Esophagus muscularis mucosa (tissue), 4 donors: ENCODE data around the gene KCNAB2. TPM values are rescaled to one million over a fixed set of nuclear protein-coding genes. Genes with fewer than 3 reads are reported as not detected.

Experiments
- DNase-seq: peaks from one replicate; pipeline ENCODE4 v3.0.0-alpha.2; 2017; ENCODE audit errors: extremely low spot score
- H3K27ac ChIP-seq, 4 donors: fragments of 200-600 bp; sonication (generic); replicated peaks in 1 of 4; 1 replicate in 3 of 4; 2 replicates in 1 of 4; pipeline ENCODE4 v1.5.1; 2016 to 2019; ENCODE audit warnings: mild to moderate bottlenecking in 1 of 4
- H3K27me3 ChIP-seq, 4 donors: fragments of 200-600 bp; sonication (generic); one replicate each; pipeline versions ENCODE4 v1.5.1 to v1.6.0; 2016 to 2019
- H3K36me3 ChIP-seq, 4 donors: fragments of 200-600 bp; sonication (generic); one replicate each; pipeline ENCODE4 v1.5.1; 2016 to 2019
- H3K4me1 ChIP-seq, 4 donors: fragments of 200-600 bp; sonication (generic); one replicate each; pipeline ENCODE4 v1.5.1; 2016 to 2019
- H3K4me3 ChIP-seq, 4 donors: fragments of 200-600 bp; sonication (generic); 1 replicate in 2 of 4; 2 replicates in 2 of 4; pipeline ENCODE4 v1.5.1; 2016 to 2019; ENCODE audit warnings: mild to moderate bottlenecking in 4 of 4, moderate library complexity in 1 of 4
- H3K9me3 ChIP-seq, 4 donors: fragments of 200-600 bp; sonication (generic); 1 replicate in 3 of 4; 2 replicates in 1 of 4; pipeline ENCODE4 v1.5.1; 2016 to 2019
- EP300 ChIP-seq: sonication (generic); formaldehyde crosslinking; IDR thresholded peaks from one replicate; pipeline ENCODE4 v1.6.1; 2017; ENCODE audit warnings: antibody characterized with exemption
- POLR2A ChIP-seq: fragments of 450-650 bp; IDR thresholded peaks from one replicate; pipeline ENCODE4 v1.6.1; 2017; ENCODE audit warnings: antibody characterized with exemption, moderate library complexity, mild to moderate bottlenecking, low read depth
- POLR2AphosphoS5 ChIP-seq, 2 donors: sonication (generic); formaldehyde crosslinking; IDR thresholded peaks; one replicate each; pipeline ENCODE4 v1.6.1; 2017; ENCODE audit warnings: antibody characterized with exemption in 2 of 2
- WGBS: methylation state at CpG from one replicate; pipeline ENCODE4 v1.1.5; 2018; 5-methylcytosine and 5-hydroxymethylcytosine counted together
- intact Hi-C: fragments of 100-400 bp; cut with DNase I; formaldehyde crosslinking; loops from one replicate; pipeline ENCODE4 v1.15.1; 2023
- total RNA-seq, 4 donors: library from RNA; depleted of rRNA; stranded (reverse); fragments of >200 nt; gene quantifications; one replicate each; pipeline versions ENCODE4 v1.1.0 to v1.2.1, GENCODE V29; 2016
- TF ChIP-seq, protein P1 (sequence below), 3 experiments: fragments of 200-600 bp in 2 of 3; fragments of 450-650 bp in 1 of 3; sonication (generic) in 2 of 3; IDR thresholded peaks; one replicate each; pipeline ENCODE4 v1.5.1; 2017 to 2019; ENCODE audit warnings: antibody characterized with exemption in 3 of 3, mild to moderate bottlenecking in 2 of 3, moderate library complexity in 1 of 3

KCNAB2 gene
- total RNA-seq, 4 donors from 2014 or later: 10.4 to 19.3 (median 13.2) TPM

DNA sequence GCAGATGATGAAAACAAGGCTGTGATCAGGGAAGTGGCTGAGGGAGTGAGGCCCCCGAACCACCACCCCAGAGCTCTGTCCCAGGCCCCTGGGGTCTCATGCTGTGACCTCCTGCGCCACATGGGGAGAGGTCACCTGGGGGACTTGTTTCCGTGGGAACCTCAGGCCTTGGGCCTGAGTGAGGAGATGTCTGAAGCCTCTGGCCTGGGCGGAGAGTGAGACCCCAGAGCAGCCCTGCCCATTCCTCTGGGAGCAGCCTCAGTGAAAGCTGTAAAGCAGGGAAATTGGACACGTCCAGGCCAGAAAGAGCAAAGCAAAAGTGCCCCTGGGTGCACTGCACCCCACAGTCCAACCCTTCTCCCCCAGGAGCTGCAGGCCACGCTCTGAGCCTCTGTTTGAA is 37.0 kb upstream of the KCNAB2 start:
- intact Hi-C loops: no loop called here
- Histone ChIP-seq H3K27me3 (no peaks in the 10 kb centered on the region), H3K36me3 (peaks cover 0 to 6% (median 0%) of the 10 kb centered on the region in 4 donors), H3K9me3 (no peaks in the 10 kb centered on the region), H3K27ac (no peak overlapping the region), H3K4me1 (no peaks in the 10 kb centered on the region), H3K4me3 (no peak overlapping the region)
- WGBS: 90% methylated on average over 5 of the region's 6 CpGs
- DNase-seq: no peak
- TF ChIP-seq POLR2A (no peak), POLR2AphosphoS5 (IDR thresholded peaks at IDR 0.05) (no peak), EP300 (no peak)
- TF ChIP-seq, protein P1, sequence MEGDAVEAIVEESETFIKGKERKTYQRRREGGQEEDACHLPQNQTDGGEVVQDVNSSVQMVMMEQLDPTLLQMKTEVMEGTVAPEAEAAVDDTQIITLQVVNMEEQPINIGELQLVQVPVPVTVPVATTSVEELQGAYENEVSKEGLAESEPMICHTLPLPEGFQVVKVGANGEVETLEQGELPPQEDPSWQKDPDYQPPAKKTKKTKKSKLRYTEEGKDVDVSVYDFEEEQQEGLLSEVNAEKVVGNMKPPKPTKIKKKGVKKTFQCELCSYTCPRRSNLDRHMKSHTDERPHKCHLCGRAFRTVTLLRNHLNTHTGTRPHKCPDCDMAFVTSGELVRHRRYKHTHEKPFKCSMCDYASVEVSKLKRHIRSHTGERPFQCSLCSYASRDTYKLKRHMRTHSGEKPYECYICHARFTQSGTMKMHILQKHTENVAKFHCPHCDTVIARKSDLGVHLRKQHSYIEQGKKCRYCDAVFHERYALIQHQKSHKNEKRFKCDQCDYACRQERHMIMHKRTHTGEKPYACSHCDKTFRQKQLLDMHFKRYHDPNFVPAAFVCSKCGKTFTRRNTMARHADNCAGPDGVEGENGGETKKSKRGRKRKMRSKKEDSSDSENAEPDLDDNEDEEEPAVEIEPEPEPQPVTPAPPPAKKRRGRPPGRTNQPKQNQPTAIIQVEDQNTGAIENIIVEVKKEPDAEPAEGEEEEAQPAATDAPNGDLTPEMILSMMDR (IDR thresholded peaks at IDR 0.05): no peak

DNA sequence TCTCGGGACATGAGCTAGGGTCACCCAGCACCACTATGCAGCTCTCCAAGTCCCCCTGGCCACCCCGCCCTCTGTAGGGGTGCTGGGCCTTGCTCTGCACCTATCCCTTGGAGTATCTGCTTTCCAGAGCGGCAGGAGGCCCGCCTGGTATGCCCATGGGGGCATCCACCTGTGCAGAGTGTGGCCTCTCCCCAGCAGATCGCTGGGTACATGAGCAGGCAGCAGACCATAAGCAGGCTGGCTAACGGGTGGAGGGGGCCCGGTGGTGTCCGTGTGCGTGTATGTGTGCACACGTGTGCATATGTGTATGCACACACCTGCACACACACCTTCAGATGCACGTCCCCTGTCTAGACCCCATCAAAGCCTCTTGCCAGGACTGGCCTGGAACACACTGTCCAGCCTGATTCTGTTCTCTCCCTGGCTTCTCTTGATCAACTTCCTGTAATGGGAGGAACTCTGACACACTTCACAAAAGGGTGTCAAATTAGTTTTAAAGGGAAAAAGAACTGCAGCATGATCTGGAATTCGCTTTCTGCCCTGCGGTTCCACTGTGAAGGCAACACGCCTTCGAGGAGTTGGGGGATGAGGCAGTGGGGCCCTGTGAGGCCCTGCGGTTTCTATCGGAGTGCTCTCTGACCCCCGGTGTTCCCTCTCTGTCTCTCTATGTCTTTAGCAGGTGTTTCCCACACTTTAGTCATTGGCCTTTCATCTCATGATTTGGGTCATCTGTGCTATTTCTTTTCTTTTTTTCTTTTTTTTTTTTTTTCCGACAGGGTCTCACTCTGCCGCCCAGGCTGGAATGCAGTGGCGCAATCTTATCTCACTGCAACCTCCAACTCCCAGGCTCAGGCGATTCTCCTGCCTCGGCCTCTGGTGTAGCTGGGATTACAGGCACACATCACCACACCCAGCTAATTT is 36.3 kb upstream of the KCNAB2 start:
- Histone ChIP-seq H3K9me3 (no peaks in the 10 kb centered on the region), H3K4me1 (no peaks in the 10 kb centered on the region), H3K4me3 (no peak overlapping the region), H3K27ac (no peak overlapping the region), H3K27me3 (no peaks in the 10 kb centered on the region), H3K36me3 (peaks cover 0 to 6% (median 0%) of the 10 kb centered on the region in 4 donors)
- WGBS: 91% methylated on average over 23 of the region's 23 CpGs
- no peak for TF ChIP-seq POLR2A
- TF ChIP-seq EP300: no peak
- TF ChIP-seq POLR2AphosphoS5 (IDR thresholded peaks at IDR 0.05): no peak
- TF ChIP-seq, protein P1 (IDR thresholded peaks at IDR 0.05): no peak
- intact Hi-C loops: no loop called here
- no peak for DNase-seq

DNA sequence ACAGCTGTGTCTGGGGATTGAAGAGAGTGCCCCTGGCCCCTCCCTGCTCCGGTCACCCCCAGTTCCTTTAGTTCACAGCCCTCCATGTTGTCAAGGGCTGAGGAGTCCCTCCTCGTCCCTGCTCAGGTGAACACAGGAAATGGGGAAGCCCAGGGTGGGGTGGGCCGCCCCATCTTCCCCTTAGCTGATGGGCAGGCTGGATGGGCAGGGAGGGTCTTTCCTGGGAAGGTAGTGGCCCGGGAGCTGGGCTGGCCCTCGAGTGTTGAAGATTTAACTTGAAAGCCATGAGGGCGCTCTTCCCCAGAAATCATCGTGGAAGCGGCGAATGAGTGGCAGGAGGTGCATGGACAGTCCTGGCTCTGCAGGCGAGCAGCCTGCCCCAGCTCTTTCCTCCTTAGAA is 35.1 kb upstream of the KCNAB2 start:
- peaks cover 0 to 8% (median 0%) of the 10 kb centered on the region in 4 donors for H3K4me1 ChIP-seq
- no peak for TF ChIP-seq POLR2A
- no peak for TF ChIP-seq EP300
- TF ChIP-seq, protein P1 (IDR thresholded peaks at IDR 0.05): no peak
- TF ChIP-seq POLR2AphosphoS5 (IDR thresholded peaks at IDR 0.05): no peak
- H3K9me3 ChIP-seq: no peaks in the 10 kb centered on the region
- intact Hi-C loops: no loop called here
- DNase-seq: no peak
- no peak overlapping the region for H3K27ac ChIP-seq
- H3K4me3 ChIP-seq: no peak overlapping the region
- 87% methylated on average over 10 of the region's 10 CpGs for WGBS
- no peaks in the 10 kb centered on the region for H3K27me3 ChIP-seq
- H3K36me3 ChIP-seq: peaks cover 0 to 6% (median 0%) of the 10 kb centered on the region in 4 donors

DNA sequence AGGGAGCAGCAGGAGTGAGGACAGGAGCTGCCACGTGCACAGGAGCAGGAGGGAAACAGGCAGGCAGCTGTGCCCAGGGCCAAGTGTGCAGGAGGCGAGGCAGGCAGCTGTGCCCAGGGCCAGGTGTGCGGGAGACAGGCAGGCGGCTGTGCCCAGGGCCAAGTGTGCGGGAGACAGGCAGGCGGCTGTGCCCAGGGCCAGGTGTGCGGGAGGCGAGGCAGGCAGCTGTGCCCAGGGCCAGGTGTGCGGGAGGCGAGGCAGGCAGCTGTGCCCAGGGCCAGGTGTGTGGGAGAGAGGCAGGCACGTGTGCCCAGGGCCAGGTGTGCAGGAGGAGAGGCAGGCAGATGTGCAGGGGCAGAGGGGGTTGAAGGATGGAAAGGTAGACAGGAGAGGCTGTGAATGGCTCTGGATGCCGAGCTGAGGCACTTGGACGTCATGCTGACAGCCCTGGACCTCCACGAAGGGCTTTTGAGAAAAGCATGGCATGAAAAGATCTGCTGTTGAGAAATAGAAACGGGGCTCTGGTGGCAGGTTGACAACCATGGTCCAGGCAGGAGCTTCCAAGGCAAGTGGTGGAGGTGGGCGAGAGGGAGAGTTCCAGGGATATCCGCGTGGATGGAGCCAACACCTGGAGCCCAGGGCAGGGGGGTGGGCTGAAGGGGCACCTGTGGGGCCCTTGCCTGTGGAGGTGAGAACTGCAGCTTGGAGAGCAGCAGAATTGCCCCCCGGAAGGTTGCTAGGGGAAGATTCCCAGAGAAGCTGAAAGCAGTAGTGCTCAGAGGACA is 34.3 kb upstream of the KCNAB2 start:
- WGBS: 89% methylated on average over 18 of the region's 19 CpGs
- H3K4me1 ChIP-seq: peaks cover 0 to 14% (median 0%) of the 10 kb centered on the region in 4 donors
- intact Hi-C loops: no loop called here
- H3K36me3 ChIP-seq: peaks cover 0 to 6% (median 0%) of the 10 kb centered on the region in 4 donors
- no peak overlapping the region for H3K27ac ChIP-seq
- DNase-seq: no peak
- no peak for TF ChIP-seq POLR2AphosphoS5 (IDR thresholded peaks at IDR 0.05)
- TF ChIP-seq, protein P1 (IDR thresholded peaks at IDR 0.05): no peak
- TF ChIP-seq POLR2A: no peak
- no peak for TF ChIP-seq EP300
- H3K27me3 ChIP-seq: no peaks in the 10 kb centered on the region
- H3K4me3 ChIP-seq: no peak overlapping the region
- no peaks in the 10 kb centered on the region for H3K9me3 ChIP-seq
